GM18907 (cell line): Measurements from ENCODE around the gene STYXL1.
A peak's percentile ranks its signal among the peaks of the same experiment; 100 is the strongest.

Experiments
- ATAC-seq: cut with Tn5 transposase; IDR thresholded peaks from one replicate; pipeline ENCODE4 v1.9.1; 2021; ENCODE audit warnings: mild to moderate bottlenecking, moderate library complexity; ENCODE audit not compliant: unreplicated experiment

The STYXL1 gene

DNA sequence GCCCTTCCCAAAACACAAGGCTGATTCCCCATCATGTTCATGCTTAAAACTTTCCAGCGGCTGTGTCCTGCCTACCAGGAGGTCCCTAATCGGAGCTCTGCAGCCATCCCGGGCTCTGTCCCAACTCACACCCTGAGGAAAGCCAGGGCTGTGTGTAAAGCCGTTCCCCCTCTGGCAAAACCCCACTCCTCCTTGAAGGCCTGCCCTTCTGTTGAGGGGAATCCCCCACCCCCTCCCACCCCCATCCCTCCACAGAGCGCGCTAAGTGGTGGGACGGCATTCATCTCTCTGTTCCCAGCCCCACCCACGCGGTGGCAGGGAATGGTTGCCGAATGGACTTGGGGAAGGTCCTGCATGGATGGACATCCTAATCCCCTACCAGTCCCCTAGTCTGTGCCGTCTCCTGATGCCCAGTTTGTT, 52.7 kb downstream of the STYXL1 start:
- ATAC-seq, result no peak

DNA sequence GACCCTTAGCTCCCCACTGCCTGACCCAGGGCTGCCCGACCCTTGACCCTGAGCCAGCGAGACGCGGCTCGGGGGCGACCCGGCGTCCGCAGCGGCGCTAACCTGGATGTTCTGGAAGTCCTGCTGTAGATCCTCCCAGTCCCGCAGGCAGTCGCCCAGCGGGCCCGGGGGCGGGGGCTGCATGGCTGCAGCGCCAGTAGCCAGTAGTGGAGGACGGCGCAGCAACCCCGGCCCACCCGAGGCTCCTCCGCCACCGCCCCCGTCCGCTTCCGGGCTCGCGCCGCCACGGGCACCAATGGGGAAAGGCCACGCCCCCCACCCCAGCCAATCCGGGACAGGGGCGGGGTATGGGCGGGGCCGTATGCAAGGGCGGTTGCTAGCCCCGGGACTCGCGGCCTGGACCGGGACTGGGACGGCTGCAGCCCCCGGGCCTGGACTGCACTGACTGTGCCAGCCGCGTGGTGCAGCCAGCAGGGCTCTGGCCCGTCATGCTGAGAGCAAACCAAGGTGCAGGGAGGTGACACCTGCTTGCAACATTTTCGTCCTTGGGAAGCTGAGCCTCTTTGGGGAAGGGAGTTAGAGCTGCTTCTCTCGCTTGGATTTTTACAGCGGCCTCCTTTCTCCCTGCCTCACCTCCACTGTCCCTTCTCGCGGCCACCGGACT, 53.3 kb downstream of the STYXL1 start, which contains the start of gene TMEM120A:
TSS of gene TMEM120A (minus strand) at position 208 of the 664 bp plus-strand sequence. CDS start at position 183, 25 bp downstream.
- peak; percentile 88 for ATAC-seq

DNA sequence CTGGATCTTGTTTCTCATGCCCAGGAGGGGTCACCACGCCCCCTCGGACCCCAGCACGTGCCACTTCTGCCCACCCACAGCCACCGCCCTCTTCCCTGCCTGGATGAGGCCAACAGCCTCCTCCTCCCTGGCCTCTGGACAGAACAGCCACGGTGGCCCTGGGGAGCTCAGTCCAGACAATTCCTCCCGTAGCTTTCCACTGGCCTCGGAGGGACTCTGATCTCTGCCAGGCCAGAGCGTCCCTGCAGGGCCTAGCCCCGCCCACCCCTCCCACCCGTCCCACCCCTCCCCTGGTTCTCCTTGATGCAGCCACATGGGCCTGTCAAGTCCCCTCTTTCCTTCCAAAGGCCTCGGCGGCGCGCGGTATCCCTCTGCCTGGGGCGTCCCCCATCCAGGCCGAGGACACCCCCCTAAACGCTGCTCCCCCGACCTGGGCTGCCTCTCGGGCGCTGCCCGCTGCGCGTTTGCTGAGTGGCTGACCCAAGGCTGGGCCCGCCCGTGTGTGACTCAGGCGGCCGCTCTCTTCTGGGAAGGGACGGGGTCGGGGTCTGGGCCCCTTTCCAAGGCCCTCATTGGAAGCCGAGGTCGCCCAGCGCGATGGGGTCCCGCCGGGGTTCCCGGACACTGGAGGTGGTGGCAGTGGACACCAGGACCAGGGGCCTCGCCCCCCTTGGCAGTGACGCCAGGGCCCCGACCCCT, 54.0 kb downstream of the STYXL1 start:
- ATAC-seq, result peak; percentile 11

DNA sequence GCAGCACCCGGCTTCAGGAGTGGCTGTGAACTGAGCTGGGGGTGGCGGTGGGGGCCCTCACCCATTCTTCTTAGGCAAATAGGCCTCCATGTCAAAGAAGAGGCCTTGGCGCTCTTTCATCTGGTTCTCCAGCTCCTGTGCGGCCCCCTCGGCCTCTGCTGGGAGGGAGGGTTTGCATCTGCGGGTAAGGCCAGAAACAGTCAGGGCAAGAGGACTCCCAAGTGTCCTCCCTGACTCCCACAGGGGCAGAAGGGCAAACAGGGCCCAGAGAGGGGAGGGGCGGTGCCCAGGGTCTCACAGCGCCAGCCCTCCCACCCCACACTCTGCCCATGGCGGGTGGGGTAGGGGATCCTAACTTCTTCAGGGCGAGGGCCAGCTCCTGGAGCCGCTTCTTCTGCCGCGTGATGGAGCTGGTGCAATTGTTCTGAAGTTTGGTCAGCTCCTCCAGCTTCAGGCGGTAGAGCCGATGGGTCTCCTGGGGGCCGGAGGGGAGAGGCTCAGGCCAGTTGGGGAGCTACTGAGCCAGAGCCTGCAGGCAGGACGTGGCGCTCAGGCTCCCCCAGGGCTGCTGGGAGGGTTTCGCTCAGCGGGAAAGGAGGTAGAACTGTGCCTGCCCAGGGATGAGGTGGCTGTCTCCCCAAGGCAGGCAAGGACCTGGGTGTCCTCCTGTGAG, 55.6 kb downstream of the STYXL1 start:
- no peak for ATAC-seq

DNA sequence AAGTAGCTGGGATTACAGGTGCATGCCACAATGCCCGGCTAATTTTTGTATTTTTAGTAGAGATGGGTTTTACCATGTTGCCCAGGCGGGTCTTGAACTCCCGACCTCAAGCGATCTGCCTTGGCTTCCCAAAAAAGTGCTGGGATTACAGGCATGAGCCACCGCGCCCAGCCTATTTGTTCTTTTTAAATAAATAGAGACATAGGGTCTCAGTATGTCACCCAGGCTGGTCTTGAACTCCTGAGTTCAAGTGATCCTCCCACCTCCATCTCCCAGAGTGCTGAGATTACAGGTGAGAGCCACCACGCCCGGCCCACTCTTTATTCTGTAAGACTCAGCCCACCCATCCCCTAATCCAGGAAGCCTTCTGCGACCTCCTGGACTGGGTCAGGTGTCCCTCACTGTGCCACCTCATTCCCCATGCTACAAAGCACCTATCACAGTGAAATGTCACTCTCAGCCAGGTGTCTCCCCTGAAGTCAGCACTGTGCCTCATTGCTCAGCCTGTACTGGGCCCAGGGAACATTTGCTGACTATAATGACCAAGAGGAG, 56.2 kb downstream of the STYXL1 start:
- no peak for ATAC-seq

DNA sequence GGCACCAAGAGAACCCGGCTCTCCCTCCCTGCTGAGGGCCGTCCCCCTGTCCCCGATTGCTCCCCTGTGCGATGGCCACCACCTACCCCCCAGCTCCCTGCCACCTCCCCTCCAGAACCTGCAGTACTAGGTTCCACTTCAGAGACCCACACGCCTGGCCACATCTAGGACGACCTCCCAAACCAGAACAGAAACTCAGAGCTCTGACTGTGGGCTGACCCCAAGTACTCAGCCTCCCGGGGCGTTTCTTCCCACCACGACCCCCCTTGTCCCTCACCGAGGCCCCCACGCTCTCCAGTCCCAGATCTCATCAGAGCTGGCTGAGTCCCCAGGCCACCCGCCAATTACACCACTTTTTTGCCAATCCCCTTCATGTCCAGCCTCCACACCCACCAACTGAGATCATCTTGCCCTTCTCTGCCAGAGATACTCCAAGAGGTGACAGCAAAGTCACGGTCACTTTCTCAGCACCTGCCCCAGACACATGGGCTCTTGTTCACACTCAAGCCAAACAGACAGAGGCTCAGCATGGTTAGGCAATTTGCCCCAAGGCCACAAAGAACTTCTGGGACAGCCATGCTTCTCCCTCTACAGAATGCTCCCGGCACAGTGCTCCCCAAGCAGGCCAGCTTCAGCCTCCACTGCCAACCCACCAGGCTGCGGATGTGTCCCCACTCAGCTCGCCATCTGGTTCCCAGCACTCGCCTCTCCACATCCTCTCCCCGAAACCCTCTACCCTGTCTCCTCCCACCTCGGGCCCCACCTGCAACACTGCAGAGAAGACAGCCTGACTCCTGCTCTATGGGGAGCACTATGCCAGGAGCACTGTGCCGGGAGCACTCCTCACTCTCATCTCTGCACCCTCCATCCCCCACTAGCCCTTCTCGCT, 58.1 kb downstream of the STYXL1 start:
- ATAC-seq, result no peak

DNA sequence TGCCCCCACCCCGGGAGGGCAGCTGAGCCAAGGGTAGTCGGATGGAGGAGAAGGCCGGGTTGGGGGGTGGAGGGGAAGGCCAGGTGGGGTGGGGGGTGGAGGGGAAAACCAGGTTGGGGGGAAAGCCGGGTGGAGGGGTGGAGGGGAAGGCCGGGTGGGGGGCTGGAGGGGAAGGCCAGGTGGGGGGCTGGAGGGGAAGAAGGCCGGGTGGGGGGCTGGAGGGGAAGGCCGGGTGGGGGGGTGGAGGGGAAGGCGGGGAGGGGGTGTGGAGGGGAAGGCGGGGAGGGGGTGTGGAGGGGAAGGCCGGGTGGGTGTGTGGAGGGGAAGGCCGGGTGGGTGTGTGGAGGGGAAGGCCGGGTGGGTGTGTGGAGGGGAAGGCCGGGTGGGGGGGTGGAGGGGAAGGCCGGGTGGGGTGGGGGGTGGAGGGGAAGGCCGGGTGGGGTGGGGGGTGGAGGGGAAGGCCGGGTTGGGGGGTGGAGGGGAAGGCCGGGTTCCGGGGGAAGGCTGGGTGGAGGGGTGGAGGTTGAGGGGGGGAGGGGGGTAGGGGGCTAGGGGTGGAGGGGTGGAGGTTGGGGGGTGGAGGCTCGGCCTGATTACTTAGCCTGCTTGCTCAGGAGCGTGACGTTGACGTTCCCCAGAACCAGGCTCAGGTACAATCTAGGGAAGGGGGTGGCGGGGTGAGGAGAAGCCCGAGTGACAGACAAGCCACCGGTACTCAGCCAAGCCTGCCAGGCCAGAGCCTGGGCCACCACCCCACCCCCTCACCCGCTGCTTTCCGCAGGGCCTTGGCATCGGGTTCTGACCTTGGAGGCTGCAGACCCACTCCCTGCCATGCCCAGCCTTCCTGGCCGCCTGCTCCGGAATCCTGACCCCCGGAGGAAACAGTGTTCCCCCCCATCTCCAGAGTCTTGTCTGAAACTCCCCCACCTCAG, 59.0 kb downstream of the STYXL1 start:
- no peak for ATAC-seq

DNA sequence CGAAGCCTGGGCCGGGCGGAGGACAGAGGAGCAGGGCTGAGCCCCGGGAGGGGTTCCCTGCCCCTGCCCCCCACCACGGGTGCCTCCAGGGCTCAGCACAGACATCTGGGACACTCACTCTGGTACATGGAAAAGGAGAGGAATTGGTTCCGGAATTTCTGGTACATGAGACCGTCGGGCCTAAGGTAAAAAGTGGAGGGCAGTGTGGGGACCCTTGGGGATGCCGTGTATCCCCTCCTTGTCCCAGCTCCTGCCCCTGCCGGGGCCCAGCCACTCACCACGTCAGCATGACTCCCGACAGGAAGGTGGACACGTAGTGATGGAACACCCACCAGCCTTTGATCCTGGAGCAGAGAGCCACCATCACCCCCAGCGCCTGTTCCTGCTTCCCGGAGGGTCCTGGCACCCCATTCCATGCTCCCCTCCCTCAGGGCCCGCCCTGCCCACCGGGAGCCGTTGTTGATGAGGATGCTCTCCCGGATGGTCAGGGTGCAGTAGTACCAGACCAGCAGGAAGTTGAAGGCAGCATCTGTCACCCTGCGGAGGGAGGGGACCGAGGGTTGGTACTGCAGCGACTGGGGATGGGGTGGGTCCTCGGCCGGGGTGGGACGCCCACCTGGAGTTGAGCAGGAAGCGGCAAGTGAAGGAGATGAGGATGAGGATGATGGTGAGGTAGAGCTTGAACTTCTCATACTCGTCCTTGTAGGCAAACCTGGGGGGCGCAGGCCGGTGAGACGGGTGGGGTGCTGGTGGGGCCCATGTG, 59.8 kb downstream of the STYXL1 start:
- no peak for ATAC-seq

DNA sequence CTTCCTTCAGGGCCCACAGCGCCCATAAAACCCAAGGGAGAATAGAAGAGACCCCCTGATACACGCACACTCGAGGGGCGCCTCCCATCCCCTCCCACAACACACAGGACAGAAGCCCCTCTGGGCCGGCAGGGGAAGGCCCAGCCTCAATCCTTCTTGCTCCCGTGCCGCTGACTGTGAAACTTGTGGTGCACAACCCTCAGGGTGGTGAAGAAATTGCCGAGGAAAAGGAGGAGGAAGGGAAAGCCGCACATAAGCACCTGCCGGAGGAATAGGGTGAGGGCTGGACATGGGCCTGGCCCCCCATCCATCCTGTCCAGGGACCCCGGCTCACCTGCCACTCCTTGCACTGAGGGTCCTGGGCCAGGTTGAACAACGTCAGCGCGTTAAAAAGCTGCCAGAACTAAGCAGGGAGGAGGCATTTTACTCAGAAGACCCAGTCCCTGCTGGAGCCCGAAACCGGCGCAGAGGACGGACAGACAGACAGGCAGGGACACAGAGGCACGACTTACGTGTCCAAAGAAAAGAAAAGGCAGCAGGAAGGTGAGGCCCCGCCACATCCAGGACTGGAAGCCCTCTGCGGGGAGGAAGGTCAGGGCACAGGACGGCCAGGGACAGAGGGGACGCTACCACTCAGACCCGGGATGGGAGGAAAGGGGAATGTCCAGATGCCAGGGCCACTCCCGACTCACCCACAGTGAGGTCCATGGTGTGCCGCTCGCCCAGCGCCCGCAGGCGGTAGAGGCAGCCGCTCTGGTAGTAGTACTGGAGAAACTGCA, 60.6 kb downstream of the STYXL1 start:
- no peak for ATAC-seq

DNA sequence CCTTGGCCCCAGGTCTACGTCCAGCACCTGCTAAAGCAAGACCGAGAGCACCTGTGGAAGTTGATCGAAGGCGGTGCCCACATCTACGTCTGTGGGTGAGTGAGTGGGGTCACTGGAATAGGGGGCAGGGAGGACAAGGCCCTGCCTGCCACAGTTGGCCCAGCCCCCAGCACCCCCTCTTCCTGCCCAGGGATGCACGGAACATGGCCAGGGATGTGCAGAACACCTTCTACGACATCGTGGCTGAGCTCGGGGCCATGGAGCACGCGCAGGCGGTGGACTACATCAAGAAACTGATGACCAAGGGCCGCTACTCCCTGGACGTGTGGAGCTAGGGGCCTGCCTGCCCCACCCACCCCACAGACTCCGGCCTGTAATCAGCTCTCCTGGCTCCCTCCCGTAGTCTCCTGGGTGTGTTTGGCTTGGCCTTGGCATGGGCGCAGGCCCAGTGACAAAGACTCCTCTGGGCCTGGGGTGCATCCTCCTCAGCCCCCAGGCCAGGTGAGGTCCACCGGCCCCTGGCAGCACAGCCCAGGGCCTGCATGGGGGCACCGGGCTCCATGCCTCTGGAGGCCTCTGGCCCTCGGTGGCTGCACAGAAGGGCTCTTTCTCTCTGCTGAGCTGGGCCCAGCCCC, 61.5 kb downstream of the STYXL1 start:
- no peak for ATAC-seq

DNA sequence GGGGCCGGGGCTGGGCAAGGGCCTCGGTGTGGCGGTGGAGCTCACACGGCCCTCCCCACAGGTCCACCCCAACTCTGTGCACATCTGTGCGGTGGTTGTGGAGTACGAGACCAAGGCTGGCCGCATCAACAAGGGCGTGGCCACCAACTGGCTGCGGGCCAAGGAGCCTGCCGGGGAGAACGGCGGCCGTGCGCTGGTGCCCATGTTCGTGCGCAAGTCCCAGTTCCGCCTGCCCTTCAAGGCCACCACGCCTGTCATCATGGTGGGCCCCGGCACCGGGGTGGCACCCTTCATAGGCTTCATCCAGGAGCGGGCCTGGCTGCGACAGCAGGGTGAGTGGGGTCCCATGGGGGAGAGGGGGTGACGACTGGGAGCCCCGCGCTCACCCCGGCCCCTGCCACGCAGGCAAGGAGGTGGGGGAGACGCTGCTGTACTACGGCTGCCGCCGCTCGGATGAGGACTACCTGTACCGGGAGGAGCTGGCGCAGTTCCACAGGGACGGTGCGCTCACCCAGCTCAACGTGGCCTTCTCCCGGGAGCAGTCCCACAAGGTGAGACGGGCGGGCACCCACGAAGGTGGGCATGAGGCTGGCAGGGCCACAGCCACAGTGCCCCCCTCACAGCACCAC, 62.2 kb downstream of the STYXL1 start:
- no peak for ATAC-seq

DNA sequence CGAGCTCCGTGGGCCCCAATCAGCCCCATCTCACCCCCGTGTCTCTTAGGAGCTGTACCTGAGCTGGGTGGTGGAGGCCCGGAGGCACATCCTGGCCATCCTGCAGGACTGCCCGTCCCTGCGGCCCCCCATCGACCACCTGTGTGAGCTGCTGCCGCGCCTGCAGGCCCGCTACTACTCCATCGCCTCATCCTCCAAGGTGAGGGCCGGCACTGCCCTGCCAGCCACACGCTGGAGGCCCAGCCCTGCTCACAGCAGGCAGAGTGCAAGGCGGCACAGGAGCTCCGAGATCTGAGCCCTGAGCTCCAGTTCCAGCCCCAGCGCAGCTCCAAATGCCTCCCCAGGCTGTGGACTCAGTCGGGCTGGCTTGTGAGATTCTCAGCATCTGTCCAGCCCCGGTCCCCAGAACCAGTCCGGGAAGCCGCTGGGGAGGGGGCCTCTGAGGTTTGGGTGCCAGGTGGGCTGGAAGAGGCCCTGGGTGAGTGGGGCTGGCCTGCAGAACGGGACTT, 62.7 kb downstream of the STYXL1 start:
- ATAC-seq, result no peak

DNA sequence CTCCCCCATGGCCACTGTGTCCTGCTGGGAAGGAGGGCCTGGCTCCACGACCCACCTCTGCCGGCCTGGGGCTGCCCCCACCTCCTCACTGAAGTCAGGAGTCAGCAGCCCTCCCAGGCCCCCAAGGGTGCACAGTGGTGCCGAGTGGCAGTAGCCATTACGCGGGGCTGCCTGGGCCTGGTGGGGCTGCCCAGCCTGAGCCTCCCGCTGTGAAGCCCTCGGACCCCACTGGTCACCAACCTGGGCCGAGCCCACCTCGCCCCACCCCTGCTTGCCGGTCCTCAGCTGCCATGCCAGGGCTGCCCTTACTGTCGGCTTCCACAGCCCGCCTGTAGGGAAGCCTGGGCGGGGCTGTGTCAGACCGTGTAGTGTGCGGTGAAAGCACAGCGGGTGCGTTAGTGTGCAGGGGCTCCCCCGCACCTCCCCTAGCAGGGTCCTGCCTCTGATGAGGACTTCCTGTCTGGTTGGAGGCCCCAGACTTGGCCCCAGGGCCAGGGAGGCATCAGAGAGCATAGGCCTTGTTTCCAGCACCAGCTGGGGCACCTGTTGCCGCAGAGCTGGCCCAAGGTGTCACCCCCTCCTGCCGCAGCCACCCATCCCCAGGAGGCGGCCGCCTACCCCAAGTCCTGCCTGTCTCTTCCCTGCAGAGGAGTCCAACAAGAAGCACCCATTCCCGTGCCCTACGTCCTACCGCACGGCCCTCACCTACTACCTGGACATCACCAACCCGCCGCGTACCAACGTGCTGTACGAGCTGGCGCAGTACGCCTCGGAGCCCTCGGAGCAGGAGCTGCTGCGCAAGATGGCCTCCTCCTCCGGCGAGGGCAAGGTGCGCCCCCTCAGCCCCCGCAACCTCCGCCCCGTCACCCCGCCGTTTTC, 63.4 kb downstream of the STYXL1 start:
- ATAC-seq, result no peak

DNA sequence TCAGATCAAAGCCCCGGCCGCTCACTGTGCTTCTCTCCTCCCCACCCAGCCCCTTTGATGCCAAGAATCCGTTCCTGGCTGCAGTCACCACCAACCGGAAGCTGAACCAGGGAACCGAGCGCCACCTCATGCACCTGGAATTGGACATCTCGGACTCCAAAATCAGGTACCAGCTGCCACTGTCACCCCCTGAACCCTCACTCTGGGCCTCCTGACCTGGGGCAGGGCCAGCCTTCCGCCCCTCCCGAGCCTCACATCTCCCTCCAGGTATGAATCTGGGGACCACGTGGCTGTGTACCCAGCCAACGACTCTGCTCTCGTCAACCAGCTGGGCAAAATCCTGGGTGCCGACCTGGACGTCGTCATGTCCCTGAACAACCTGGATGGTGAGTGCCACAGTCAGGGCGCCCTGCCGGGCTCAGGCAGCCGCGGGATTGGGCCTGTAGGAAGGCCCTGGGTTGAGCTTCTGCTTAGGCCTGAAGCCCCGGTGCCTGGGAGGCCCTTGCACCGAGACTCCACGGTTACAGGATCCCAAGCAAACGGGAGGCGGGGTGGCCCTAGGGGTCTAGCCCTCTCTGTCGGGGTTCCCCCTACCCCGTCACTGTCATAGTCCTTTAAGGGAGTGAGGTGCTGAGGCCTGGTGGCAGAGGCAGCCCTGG, 64.2 kb downstream of the STYXL1 start:
- ATAC-seq, result no peak

DNA sequence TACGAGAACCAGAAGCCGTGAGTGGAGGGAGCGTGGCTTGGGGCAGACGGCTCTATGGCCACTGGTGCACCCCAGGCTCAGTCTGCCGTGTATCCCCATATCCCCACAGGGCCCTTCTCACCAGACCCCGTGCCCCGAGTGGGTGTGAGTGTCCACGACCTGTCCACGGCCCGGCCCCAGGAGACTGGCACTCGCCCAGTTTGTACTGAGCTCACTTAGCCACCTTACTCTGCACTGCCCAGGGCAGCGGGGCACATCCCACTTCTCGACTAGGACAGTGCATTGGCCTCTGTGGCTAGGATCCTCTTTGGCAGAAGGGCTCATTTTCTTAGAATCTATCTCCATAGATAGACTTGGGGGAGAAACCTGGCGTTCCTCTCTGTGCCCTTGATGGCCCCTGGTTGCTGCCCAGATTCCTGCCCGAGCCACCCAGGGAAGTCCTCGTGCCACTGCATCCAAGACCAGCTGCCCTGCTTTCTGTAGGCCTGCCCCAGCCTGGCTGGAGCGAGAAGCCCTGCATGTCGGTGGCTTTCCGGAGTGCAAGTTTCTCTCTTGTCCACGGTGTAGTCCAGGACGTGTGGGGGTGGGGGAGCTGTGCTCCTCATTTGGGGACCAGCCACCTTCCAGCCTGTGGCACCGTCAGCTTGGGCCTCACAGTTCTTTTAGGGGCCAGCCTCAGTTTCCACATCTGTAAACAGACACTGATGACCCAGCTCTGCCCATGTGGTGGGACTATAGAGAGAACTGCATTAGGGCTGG, 65.3 kb downstream of the STYXL1 start:
- ATAC-seq, result no peak
